ENCODE results near the gene SLC9A6. TPM values are rescaled to one million over a fixed set of nuclear protein-coding genes. Genes with fewer than 3 reads are reported as not detected.

SLC9A6 gene
- total and polyA plus RNA-seq, 9 of the 15 experiments (the other 6 are each of a cell fraction or from before 2014, with no cell fraction given): 3.7 to 13.9 (median 9.9) TPM

DNA sequence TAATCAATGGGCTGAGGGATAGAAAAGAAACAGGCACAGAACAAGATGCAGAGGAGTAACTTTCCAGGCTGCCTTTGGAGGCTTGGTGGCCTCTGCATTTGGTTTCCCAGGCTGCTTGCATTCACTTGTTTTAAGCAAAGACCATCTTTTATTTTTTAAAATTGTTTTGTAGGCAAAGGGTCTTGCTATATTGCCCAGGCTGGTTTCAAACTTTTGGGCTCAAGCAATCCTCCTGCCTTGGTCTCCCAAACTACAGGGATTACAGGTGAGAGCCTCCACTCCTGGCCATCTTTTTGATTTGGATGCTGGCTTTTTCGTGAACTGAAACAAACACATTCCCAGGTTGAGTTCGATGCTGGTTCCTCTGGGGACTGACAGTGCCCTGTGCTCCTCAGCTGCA lies 74.1 kb downstream of the SLC9A6 start (continued):
- TF ChIP-seq GABPB2 (CRISPR knock-in tag; conservative IDR thresholded peaks at IDR 0.05): no peak

DNA sequence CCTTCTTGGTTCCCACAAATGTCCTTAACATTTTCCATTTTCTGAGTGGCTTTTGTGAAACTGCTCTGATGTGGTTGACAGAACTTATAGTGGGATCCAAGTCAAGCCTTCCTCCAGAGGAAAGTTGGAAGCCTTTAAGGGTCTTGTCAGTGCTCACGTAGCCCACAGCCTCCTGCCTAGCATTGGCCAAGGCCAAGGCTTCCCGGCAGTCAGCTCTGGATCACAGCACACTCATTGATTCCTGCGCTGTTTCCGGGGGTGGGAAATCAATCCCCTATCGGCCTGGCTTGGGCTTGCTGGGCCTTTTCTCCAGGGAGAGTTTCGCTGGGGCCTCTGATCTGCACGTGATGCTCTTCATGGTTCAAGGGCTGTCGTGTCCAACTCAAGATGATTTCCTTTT lies 76.1 kb downstream of the SLC9A6 start:
- no peaks in the 10 kb centered on the region for H3K36me3 ChIP-seq (ENCODE audit: control insufficient read depth, insufficient read depth, low read length)
- no peak overlapping the region for H2AFZ ChIP-seq (ENCODE audit: low read depth, low read length)
- H3K27me3 ChIP-seq (ENCODE audit: control insufficient read depth in 2 of 2, insufficient read depth in 2 of 2, low read length in 2 of 2): peaks cover 26 to 38% of the 10 kb centered on the region in 2 experiments; a peak in 4 of 5 replicates
- H3K9ac ChIP-seq (ENCODE audit: insufficient read depth in 1 of 2, low read depth in 2 of 2, low read length in 2 of 2): no peak overlapping the region
- in situ Hi-C loops (cut with MboI): no loop called here
- H3K9me1 ChIP-seq (ENCODE audit: control insufficient read depth, insufficient read depth, low read length): no peaks in the 10 kb centered on the region
- no peak overlapping the region for H3K4me2 ChIP-seq (ENCODE audit: insufficient read depth, low read length)
- no TSS peak for BruUV-seq (replicated peaks)
- DNase-seq (ENCODE audit: extremely low read depth in 1 of 4, low spot score in 3 of 4): no peak
- no peak overlapping the region for H3K4me3 ChIP-seq
- no peaks in the 10 kb centered on the region for H3K4me1 ChIP-seq (replicated peaks in 1 of 2; ENCODE audit: control insufficient read depth in 2 of 2, insufficient read depth in 2 of 2, low read length in 2 of 2)
- ATAC-seq: no peak
- POLR2A ChIA-PET: interaction anchor here (0.6 kb wide), 1 partner anchor 35 kb away, joined by 4 read pairs; no protein-coding TSS in a partner anchor
- FAIRE-seq: no peak
- H3K27ac ChIP-seq (ENCODE audit: extremely low read depth, low read depth, low read length): no peak overlapping the region
- 5% methylated on average over 8 of the region's 8 CpGs for WGBS (ENCODE audit: insufficient coverage, low coverage, missing lambda C conversion rate)
- no peaks in the 10 kb centered on the region for H3K9me3 ChIP-seq (replicated peaks; ENCODE audit: control insufficient read depth, insufficient read depth, low read depth, low read length)
- CTCF ChIA-PET (ENCODE audit: low intra/inter-chr PET ratio): no interaction called here
- no peaks in the 10 kb centered on the region for H3K79me2 ChIP-seq (ENCODE audit: control insufficient read depth, insufficient read depth, low read length)
- no peaks in the 10 kb centered on the region for H4K20me1 ChIP-seq (replicated peaks; ENCODE audit: control insufficient read depth, insufficient read depth, low read length)
- TF ChIP-seq, protein P1, sequence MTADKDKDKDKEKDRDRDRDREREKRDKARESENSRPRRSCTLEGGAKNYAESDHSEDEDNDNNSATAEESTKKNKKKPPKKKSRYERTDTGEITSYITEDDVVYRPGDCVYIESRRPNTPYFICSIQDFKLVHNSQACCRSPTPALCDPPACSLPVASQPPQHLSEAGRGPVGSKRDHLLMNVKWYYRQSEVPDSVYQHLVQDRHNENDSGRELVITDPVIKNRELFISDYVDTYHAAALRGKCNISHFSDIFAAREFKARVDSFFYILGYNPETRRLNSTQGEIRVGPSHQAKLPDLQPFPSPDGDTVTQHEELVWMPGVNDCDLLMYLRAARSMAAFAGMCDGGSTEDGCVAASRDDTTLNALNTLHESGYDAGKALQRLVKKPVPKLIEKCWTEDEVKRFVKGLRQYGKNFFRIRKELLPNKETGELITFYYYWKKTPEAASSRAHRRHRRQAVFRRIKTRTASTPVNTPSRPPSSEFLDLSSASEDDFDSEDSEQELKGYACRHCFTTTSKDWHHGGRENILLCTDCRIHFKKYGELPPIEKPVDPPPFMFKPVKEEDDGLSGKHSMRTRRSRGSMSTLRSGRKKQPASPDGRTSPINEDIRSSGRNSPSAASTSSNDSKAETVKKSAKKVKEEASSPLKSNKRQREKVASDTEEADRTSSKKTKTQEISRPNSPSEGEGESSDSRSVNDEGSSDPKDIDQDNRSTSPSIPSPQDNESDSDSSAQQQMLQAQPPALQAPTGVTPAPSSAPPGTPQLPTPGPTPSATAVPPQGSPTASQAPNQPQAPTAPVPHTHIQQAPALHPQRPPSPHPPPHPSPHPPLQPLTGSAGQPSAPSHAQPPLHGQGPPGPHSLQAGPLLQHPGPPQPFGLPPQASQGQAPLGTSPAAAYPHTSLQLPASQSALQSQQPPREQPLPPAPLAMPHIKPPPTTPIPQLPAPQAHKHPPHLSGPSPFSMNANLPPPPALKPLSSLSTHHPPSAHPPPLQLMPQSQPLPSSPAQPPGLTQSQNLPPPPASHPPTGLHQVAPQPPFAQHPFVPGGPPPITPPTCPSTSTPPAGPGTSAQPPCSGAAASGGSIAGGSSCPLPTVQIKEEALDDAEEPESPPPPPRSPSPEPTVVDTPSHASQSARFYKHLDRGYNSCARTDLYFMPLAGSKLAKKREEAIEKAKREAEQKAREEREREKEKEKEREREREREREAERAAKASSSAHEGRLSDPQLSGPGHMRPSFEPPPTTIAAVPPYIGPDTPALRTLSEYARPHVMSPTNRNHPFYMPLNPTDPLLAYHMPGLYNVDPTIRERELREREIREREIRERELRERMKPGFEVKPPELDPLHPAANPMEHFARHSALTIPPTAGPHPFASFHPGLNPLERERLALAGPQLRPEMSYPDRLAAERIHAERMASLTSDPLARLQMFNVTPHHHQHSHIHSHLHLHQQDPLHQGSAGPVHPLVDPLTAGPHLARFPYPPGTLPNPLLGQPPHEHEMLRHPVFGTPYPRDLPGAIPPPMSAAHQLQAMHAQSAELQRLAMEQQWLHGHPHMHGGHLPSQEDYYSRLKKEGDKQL (CRISPR knock-in tag; IDR thresholded peaks at IDR 0.05; ENCODE audit: borderline replicate concordance): no peak
- no peak for TF ChIP-seq ZNF717 (CRISPR knock-in tag; IDR thresholded peaks at IDR 0.05)
- intact Hi-C loops (cut with micrococcal nuclease): no loop called here

Measured in K562 (cell line).